ENCODE data around the gene CDC27. TPM values are rescaled to one million over a fixed set of nuclear protein-coding genes. Genes with fewer than 3 reads are reported as not detected.

Gene CDC27
- total RNA-seq, 4 donors from 2014 or later, result 26.5 to 65.9 (median 49.4) TPM

DNA sequence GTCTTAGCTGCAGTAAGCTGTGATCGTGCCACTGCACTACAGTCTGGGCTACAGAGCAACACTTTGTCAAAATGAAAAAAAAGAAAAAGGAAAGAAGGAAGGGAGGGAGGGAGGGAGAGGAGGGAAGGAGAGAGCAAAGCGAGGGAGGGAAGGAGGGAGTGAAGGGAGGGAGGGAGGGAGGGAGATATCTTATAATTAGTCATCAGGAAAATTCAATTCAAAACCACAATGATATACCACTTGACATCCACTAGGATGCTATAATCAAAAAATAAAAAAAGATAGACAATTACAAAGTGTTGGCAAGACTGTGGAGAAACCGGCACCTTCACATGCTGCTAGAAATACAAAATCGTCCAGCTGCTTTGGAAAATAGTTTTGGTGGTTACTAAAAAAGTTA is 93.8 kb downstream of the CDC27 start:
- no peak for DNase-seq
- H3K4me1 ChIP-seq, result peaks cover 9 to 13% of the 10 kb centered on the region in 2 donors
- intact Hi-C loops (cut with DNase I; ENCODE audit: low total_unique reads), result no loop called here
- in situ Hi-C loops (cut with MboI; ENCODE audit: low sequenced_read_pairs in 4 of 4), result no loop called here
- no peak for ATAC-seq
- H3K9me3 ChIP-seq, result no peaks in the 10 kb centered on the region
- no peak overlapping the region for H3K4me3 ChIP-seq
- H3K36me3 ChIP-seq, result no peaks in the 10 kb centered on the region
- H3K27ac ChIP-seq, result no peak overlapping the region
- no peaks in the 10 kb centered on the region for H3K27me3 ChIP-seq
- TF ChIP-seq, protein P1, sequence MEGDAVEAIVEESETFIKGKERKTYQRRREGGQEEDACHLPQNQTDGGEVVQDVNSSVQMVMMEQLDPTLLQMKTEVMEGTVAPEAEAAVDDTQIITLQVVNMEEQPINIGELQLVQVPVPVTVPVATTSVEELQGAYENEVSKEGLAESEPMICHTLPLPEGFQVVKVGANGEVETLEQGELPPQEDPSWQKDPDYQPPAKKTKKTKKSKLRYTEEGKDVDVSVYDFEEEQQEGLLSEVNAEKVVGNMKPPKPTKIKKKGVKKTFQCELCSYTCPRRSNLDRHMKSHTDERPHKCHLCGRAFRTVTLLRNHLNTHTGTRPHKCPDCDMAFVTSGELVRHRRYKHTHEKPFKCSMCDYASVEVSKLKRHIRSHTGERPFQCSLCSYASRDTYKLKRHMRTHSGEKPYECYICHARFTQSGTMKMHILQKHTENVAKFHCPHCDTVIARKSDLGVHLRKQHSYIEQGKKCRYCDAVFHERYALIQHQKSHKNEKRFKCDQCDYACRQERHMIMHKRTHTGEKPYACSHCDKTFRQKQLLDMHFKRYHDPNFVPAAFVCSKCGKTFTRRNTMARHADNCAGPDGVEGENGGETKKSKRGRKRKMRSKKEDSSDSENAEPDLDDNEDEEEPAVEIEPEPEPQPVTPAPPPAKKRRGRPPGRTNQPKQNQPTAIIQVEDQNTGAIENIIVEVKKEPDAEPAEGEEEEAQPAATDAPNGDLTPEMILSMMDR (IDR thresholded peaks at IDR 0.05 in 4 of 5, conservative IDR thresholded peaks at IDR 0.05 in 1 of 5), result no peak
- no peak for TF ChIP-seq POLR2A (IDR thresholded peaks at IDR 0.05)

DNA sequence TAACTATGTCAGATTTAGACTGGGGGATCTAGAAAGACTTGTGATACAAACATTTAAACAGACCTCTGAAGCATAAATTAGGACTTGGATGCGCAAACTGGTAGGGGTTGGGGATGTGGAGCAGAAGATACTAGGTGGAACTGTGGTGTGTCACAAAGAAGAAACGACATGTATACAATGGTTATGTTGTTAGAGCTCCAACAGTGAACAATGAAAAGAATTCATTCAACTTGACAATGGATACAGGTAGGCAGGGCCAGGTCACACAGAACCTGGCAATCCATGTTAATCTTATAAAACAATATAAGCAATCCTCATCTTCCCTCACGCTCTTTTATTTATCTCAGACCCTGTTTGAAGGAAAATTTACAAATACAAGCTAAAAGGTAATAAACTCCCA is 102.0 kb downstream of the CDC27 start:
- TF ChIP-seq, protein P1 (IDR thresholded peaks at IDR 0.05 in 4 of 5, conservative IDR thresholded peaks at IDR 0.05 in 1 of 5), result no peak
- TF ChIP-seq POLR2A (IDR thresholded peaks at IDR 0.05), result no peak
- in situ Hi-C loops (cut with MboI; ENCODE audit: low sequenced_read_pairs in 4 of 4), result no loop called here
- H3K9me3 ChIP-seq, result no peaks in the 10 kb centered on the region

DNA sequence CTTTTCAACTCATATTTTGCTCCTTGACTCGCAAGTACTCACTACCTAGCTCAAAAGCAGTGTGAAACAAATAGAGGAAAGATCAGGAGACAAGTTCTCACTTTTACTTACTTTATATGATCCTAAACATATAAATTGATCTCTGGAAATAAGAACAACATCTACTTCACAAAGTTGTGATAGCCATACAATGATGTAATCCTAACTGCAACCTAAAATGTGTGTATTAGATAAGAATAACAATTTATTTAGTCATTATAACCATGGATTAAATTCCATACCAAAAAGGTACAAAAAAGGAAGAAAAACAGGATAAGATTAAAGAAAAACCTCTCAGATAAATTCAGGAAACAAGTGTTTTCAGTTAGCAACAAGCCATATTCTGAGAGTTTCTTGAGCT is 103.4 kb downstream of the CDC27 start:
- ATAC-seq, result no peak
- intact Hi-C loops (cut with DNase I; ENCODE audit: low total_unique reads), result no loop called here
- Histone ChIP-seq H3K27ac (no peak overlapping the region), H3K27me3 (no peaks in the 10 kb centered on the region), H3K4me1 (peaks cover 0 to 5% of the 10 kb centered on the region in 2 donors), H3K36me3 (no peaks in the 10 kb centered on the region), H3K4me3 (no peak overlapping the region), H3K9me3 (no peaks in the 10 kb centered on the region)
- no peak for DNase-seq
- in situ Hi-C loops (cut with MboI; ENCODE audit: low sequenced_read_pairs in 4 of 4), result no loop called here
- TF ChIP-seq POLR2A (IDR thresholded peaks at IDR 0.05), result no peak
- TF ChIP-seq, protein P1 (IDR thresholded peaks at IDR 0.05 in 4 of 5, conservative IDR thresholded peaks at IDR 0.05 in 1 of 5), result no peak

More for the DNA sequence above, 102.0 kb downstream of the CDC27 start:
- Histone ChIP-seq H3K36me3 (no peaks in the 10 kb centered on the region), H3K4me3 (no peak overlapping the region), H3K4me1 (peaks cover 0 to 5% of the 10 kb centered on the region in 2 donors), H3K27me3 (no peaks in the 10 kb centered on the region), H3K27ac (no peak overlapping the region)
- ATAC-seq (no peak), DNase-seq (no peak)
- intact Hi-C loops (cut with DNase I; ENCODE audit: low total_unique reads), result no loop called here

DNA sequence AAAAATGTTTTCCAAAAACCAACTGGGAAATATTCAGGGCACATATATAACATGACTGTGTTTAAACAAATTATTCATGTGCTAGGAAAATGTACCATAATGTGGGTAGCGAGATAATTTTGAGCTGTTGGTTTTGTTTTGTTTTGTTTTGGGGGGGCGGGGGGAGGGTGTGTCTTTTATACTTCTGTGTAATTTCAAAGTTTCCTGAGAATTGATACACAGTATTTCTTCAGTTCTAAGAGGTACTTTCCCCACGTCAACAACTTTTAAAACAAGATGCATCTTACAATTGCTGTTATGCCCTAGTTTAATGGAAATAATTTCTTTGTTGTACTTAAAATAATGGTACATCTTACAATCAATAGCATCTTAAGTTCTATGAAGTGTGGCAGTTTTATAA is 110.3 kb downstream of the CDC27 start:
- Histone ChIP-seq H3K27me3 (no peaks in the 10 kb centered on the region), H3K4me3 (no peak overlapping the region), H3K4me1 (peaks cover 0 to 8% of the 10 kb centered on the region in 2 donors), H3K9me3 (no peaks in the 10 kb centered on the region), H3K27ac (no peak overlapping the region), H3K36me3 (no peaks in the 10 kb centered on the region)
- intact Hi-C loops (cut with DNase I; ENCODE audit: low total_unique reads), result no loop called here
- no peak for TF ChIP-seq POLR2A (IDR thresholded peaks at IDR 0.05)
- TF ChIP-seq, protein P1 (IDR thresholded peaks at IDR 0.05 in 4 of 5, conservative IDR thresholded peaks at IDR 0.05 in 1 of 5), result no peak
- DNase-seq (no peak), ATAC-seq (no peak)
- in situ Hi-C loops (cut with MboI; ENCODE audit: low sequenced_read_pairs in 4 of 4), result no loop called here

DNA sequence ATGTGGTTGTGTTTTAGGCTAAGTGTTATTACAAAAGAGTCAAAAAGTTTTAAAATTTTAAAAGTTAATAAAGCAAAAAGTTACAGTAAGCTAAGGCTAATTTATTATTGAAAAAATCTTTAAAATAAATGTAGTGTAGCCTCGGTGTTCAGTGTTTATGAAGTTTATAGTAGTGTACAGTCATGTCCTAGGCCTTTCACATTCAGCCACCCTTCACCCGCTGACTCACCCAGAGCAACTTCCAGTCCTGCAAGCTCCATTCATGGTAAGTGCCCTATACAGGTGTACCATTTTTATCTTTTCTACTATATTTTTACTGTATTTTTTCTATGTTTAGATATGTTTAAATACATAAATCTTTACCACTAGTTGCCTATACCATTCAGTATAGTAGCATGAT is 111.5 kb downstream of the CDC27 start:
- no peaks in the 10 kb centered on the region for H3K9me3 ChIP-seq
- intact Hi-C loops (cut with DNase I; ENCODE audit: low total_unique reads) (no loop called here), in situ Hi-C loops (cut with MboI; ENCODE audit: low sequenced_read_pairs in 4 of 4) (no loop called here)
- no peaks in the 10 kb centered on the region for H3K27me3 ChIP-seq
- peaks cover 4 to 10% of the 10 kb centered on the region in 2 donors for H3K4me1 ChIP-seq
- DNase-seq (no peak), ATAC-seq (no peak)
- no peaks in the 10 kb centered on the region for H3K36me3 ChIP-seq
- no peak overlapping the region for H3K4me3 ChIP-seq
- no peak overlapping the region for H3K27ac ChIP-seq
- TF ChIP-seq, protein P1 (IDR thresholded peaks at IDR 0.05 in 4 of 5, conservative IDR thresholded peaks at IDR 0.05 in 1 of 5), result no peak
- TF ChIP-seq POLR2A (IDR thresholded peaks at IDR 0.05), result no peak
